WERI-Rb-1 (cell line): Measurements from ENCODE around the gene SLC7A14.

ENCODE experiments used
- DNase-seq: peaks from one replicate; pipeline ENCODE4 v3.0.0-alpha.2; 2020
- H3K27ac ChIP-seq: fragments of 250-450 bp; sonication (Bioruptor Pico); 2 replicates; pipeline ENCODE4 v1.5.1; 2020; ENCODE audit warnings: mild to moderate bottlenecking, moderate library complexity
- H3K27me3 ChIP-seq: fragments of 250-450 bp; sonication (Bioruptor Pico); 2 replicates; pipeline ENCODE4 v1.5.1; 2021; ENCODE audit warnings: mild to moderate bottlenecking, low read depth, moderate library complexity; ENCODE audit not compliant: insufficient read depth, severe bottlenecking
- H3K36me3 ChIP-seq: fragments of 250-450 bp; sonication (Bioruptor Pico); 2 replicates; pipeline ENCODE4 v1.5.1; 2020; ENCODE audit warnings: mild to moderate bottlenecking, moderate library complexity
- H3K4me3 ChIP-seq: 2 replicates; pipeline ENCODE4 v1.5.1; 2011; ENCODE audit warnings: low read depth, mild to moderate bottlenecking, control low read depth, low read length
- H3K9me3 ChIP-seq: fragments of 250-450 bp; sonication (Bioruptor Pico); 2 replicates; pipeline ENCODE4 v1.5.1; 2021; ENCODE audit warnings: mild to moderate bottlenecking, moderate library complexity; ENCODE audit not compliant: severe bottlenecking
- CTCF ChIP-seq: IDR thresholded peaks from 2 replicates; pipeline ENCODE4 v1.5.1; 2011; ENCODE audit warnings: low read depth, mild to moderate bottlenecking, control low read depth, inconsistent platforms, low read length

The SLC7A14 gene

GRCh38 chr3:170553788-170554757 is 31.8 kb downstream of the SLC7A14 start:
- no peak overlapping the region for H3K4me3 ChIP-seq
- no peaks in the 10 kb centered on the region for H3K36me3 ChIP-seq
- no peak for TF ChIP-seq CTCF
- no peaks in the 10 kb centered on the region for H3K9me3 ChIP-seq
- DNase-seq: no peak
- no peak overlapping the region for H3K27ac ChIP-seq
- no peaks in the 10 kb centered on the region for H3K27me3 ChIP-seq

GRCh38 chr3:170551252-170551651 is 34.6 kb downstream of the SLC7A14 start:
- TF ChIP-seq CTCF: no peak
- DNase-seq: no peak
- no peak overlapping the region for H3K4me3 ChIP-seq
- H3K27me3 ChIP-seq: no peaks in the 10 kb centered on the region
- no peaks in the 10 kb centered on the region for H3K36me3 ChIP-seq
- H3K9me3 ChIP-seq: no peaks in the 10 kb centered on the region
- H3K27ac ChIP-seq: no peak overlapping the region

- no peak for DNase-seq
- Histone ChIP-seq H3K9me3 (no peaks in the 10 kb centered on the region), H3K27me3 (peaks cover 2% of the 10 kb centered on the region), H3K27ac (no peak overlapping the region), H3K4me3 (no peak overlapping the region), H3K36me3 (no peaks in the 10 kb centered on the region)
- TF ChIP-seq CTCF: no peak
These were observed 43.2 kb downstream of the SLC7A14 start for GRCh38 chr3:170542704-170543103.

GRCh38 chr3:170539897-170540296 is 46.0 kb downstream of the SLC7A14 start:
- H3K27ac ChIP-seq: no peak overlapping the region
- no peak for DNase-seq
- no peak overlapping the region for H3K4me3 ChIP-seq
- H3K9me3 ChIP-seq: no peaks in the 10 kb centered on the region
- H3K27me3 ChIP-seq: peaks cover 7% of the 10 kb centered on the region
- no peak for TF ChIP-seq CTCF
- no peaks in the 10 kb centered on the region for H3K36me3 ChIP-seq

- Histone ChIP-seq H3K4me3 (no peak overlapping the region), H3K9me3 (no peaks in the 10 kb centered on the region), H3K27ac (no peak overlapping the region), H3K36me3 (no peaks in the 10 kb centered on the region), H3K27me3 (peaks cover 7% of the 10 kb centered on the region)
- TF ChIP-seq CTCF: no peak
- DNase-seq: no peak
These were observed 49.2 kb downstream of the SLC7A14 start for GRCh38 chr3:170536712-170537111.
